GM18526 (cell line): ENCODE measurements around the gene SPECC1L.

Experiments
- POLR2A ChIP-seq: IDR thresholded peaks from 3 replicates; pipeline ENCODE4 v1.6.1; 2011; ENCODE audit not compliant: insufficient read length; ENCODE audit errors: extremely low read depth

Gene SPECC1L

GRCh38 chr22:24315367-24315966 is 44.8 kb downstream of the SPECC1L start:
- TF ChIP-seq POLR2A: no peak

DNA sequence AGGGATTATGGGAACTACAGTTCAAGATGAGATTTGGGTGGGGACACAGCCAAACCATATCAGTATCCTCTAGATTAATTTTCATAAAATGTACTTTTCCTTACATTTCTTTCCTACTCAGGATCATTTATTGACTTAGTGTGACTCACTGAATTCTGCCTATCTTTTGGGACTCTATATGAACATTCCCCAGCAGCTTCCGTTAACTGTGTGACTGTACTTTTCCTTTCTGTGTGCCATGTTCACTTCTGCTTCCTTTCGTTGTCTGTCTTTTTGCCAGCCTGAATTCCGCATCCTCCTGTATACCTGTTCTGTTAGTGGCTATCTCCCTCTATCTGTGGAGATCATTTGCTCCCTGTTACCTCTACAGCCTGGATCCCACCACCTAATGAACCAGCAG is 48.8 kb downstream of the SPECC1L start:
- TF ChIP-seq POLR2A: no peak

DNA sequence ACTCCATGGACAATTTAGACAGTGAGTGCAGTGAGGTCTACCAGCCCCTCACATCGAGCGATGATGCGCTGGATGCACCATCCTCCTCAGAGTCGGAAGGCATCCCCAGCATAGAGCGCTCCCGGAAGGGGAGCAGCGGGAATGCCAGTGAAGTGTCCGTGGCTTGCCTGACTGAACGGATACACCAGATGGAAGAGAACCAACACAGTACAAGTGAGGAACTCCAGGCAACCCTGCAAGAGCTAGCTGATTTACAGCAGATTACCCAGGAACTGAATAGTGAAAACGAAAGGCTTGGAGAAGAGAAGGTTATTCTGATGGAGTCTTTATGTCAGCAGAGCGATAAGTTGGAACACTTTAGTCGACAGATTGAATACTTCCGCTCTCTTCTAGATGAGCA is 51.4 kb downstream of the SPECC1L start:
- TF ChIP-seq POLR2A: no peak

- TF ChIP-seq POLR2A: no peak
Measured at GRCh38 chr22:24322522-24322921, 51.9 kb downstream of the SPECC1L start.

DNA sequence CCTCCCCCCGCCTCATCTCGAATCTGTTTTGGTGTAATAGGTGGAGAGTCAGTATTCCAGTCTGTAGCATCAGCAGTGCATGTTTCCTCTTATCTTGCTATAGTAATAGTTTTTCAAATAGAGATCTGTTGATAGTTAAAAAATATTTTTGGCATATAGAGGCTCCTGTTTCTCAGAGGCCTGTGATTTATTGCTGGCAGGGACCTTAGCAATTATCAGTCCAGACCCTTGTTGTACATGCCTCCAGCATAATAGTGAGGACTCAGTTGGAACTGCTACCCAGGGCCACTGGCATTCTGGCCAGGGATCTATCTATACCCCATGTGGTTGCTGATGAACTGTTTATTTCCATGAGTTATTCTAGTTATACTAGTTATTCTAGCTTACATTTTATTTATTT is 52.6 kb downstream of the SPECC1L start:
- TF ChIP-seq POLR2A: no peak

- no peak for TF ChIP-seq POLR2A
Measured at GRCh38 chr22:24323695-24324094, 53.1 kb downstream of the SPECC1L start.

DNA sequence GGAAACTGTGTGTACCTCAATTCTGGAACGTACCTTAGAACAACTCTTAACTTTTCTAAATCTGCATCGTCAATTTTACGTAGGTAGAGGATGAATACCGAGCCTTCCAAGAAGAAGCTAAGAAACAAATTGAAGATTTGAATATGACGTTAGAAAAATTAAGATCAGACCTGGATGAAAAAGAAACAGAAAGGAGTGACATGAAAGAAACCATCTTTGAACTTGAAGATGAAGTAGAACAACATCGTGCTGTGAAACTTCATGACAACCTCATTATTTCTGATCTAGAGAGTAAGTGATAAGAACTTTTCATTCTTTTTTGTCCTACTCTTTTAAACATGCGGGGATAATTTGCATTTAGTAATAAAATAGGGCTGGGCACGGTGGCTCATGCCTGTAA is 53.5 kb downstream of the SPECC1L start:
- TF ChIP-seq POLR2A: no peak

GRCh38 chr22:24325105-24325757 is 54.6 kb downstream of the SPECC1L start:
- TF ChIP-seq POLR2A: no peak

GRCh38 chr22:24326266-24326665 is 55.6 kb downstream of the SPECC1L start:
- no peak for TF ChIP-seq POLR2A

- no peak for TF ChIP-seq POLR2A
Measured at GRCh38 chr22:24327832-24328231, 57.2 kb downstream of the SPECC1L start.

GRCh38 chr22:24329453-24329852 is 58.8 kb downstream of the SPECC1L start:
- no peak for TF ChIP-seq POLR2A

- no peak for TF ChIP-seq POLR2A
Measured at GRCh38 chr22:24330636-24331035, 60.0 kb downstream of the SPECC1L start.

DNA sequence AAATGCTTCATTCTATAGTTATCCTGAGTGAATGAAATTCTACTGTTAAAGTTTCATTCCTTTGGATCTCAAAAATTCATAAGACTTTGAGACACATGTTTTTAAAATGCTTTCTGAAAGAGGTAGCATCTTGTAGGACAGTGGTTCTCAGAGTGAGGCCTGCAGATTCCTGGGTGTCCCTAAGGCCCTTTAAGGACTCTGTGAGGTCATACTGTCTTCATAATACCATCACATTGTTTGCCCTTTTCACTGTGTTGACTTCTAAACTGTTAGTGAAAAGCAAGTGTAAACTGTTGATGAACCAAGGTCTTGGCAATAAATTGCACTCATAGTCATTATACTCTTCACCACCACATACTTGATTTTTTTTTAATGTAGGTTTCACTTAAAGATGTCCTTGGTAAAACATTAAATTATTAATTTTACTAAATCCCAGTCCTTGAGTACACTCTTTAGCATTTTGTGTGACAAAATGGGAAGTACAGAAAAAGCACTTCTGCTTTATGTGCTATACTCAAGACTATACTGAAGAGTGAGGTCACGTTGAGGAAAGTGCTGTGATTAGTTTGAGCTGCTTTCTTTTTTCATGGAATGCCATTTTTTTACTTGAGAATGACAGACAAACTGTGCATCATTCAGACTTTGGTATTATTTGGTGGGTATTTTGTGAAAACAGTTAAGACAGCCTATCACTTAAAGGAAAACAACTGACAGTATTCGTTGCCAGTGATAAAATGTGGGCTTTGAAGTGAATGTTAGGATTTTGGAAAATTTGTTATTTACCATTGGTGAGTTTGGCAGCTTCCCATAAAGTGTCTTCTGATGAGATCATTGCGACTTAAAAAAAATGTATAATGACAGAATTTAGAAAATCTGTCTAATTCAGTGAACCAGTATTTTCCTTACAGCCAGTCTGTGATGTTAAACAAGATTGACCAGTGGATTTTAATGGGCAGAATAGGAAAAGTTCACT is 61.1 kb downstream of the SPECC1L start:
- TF ChIP-seq POLR2A: no peak

- no peak for TF ChIP-seq POLR2A
Measured at GRCh38 chr22:24333301-24333700, 62.7 kb downstream of the SPECC1L start.

GRCh38 chr22:24335496-24335895 is 64.9 kb downstream of the SPECC1L start:
- no peak for TF ChIP-seq POLR2A
